SK-N-MC (cell line): ENCODE results near the gene ATP5PF.

Source experiments
- EZH2 ChIP-seq: fragments of 200-600 bp; sonication (generic); IDR thresholded peaks from one replicate; pipeline ENCODE4 v1.6.1; 2017; ENCODE audit warnings: antibody characterized with exemption
- POLR2AphosphoS5 ChIP-seq: IDR thresholded peaks from 2 replicates; pipeline ENCODE4 v1.6.1; 2012; ENCODE audit warnings: mild to moderate bottlenecking, low read depth, low read length, borderline replicate concordance

GRCh38 chr21:25744854-25745253, 10.2 kb upstream of the ATP5PF start:
- TF ChIP-seq EZH2 (no peak), POLR2AphosphoS5 (no peak)
